Endothelial cell of umbilical vein (primary cell): Measurements from ENCODE around the gene KRT10. TPM values are rescaled to one million over a fixed set of nuclear protein-coding genes. Genes with fewer than 3 reads are reported as not detected.
A peak's percentile ranks its signal among the peaks of the same experiment; 100 is the strongest.

ENCODE experiments used
- BruUV-seq: library from RNA; stranded (reverse); fragments of 400-500 nt; replicated peaks from 2 replicates; lab custom pipeline; 2021; lab: Mats Ljungman, UMichigan
- CTCF ChIA-PET: fragments of 300-600, 350-600 bp; sonication (Branson Sonifier 250); formaldehyde crosslinking; loops from one replicate; lab custom pipeline; 2021; ENCODE audit warnings: antibody characterized with exemption, inconsistent platforms; lab: Charles Lee
- POLR2A ChIA-PET: fragments of 300-600, 350-600 bp; sonication (Branson Sonifier 250); formaldehyde crosslinking; loops from one replicate; lab custom pipeline; 2021; ENCODE audit warnings: antibody characterized with exemption, inconsistent platforms; lab: Charles Lee
- DNase-seq: peaks from one replicate; pipeline ENCODE4 v3.0.0-alpha.2; 2011; ENCODE audit warnings: low read depth, low spot score
- FAIRE-seq: peaks from 2 replicates; lab custom pipeline; 2011; peaks lifted over from hg19 to GRCh38; lab: Jason Lieb, UNC
- H2AFZ ChIP-seq: 2 replicates; pipeline ENCODE4 v1.6.0; 2012; ENCODE audit warnings: low read depth, low read length, control low read depth, inconsistent platforms
- H3K27ac ChIP-seq: 2 replicates; pipeline ENCODE4 v1.5.1; 2011; ENCODE audit warnings: low read depth, mild to moderate bottlenecking, control low read depth, low read length, moderate library complexity; ENCODE audit not compliant: insufficient read depth
- H3K27me3 ChIP-seq, 2 experiments: 2 replicates each; pipeline versions ENCODE4 v1.6.0 to v1.6.1; 2011; ENCODE audit warnings: low read length in 2 of 2, mixed read lengths in 1 of 2; ENCODE audit not compliant: control insufficient read depth in 2 of 2, insufficient read depth in 2 of 2
- H3K36me3 ChIP-seq, 2 experiments: 2 replicates in 1 of 2; 3 replicates in 1 of 2; pipeline ENCODE4 v1.5.1; 2011; ENCODE audit warnings: low read length in 2 of 2, mild to moderate bottlenecking in 1 of 2, moderate library complexity in 1 of 2; ENCODE audit not compliant: control insufficient read depth in 2 of 2, insufficient read depth in 2 of 2; ENCODE audit errors: extremely low read depth in 1 of 2
- H3K4me1 ChIP-seq: 3 replicates; pipeline ENCODE4 v1.5.1; 2011; ENCODE audit warnings: mild to moderate bottlenecking, low read length; ENCODE audit not compliant: control insufficient read depth, insufficient read depth; ENCODE audit errors: extremely low read depth
- H3K4me2 ChIP-seq: 2 replicates; pipeline ENCODE4 v1.6.1; 2011; ENCODE audit warnings: low read length, control low read depth, mixed read lengths; ENCODE audit not compliant: insufficient read depth
- H3K4me3 ChIP-seq, 3 experiments: fragments of 200-600 bp in 1 of 3; sonication (generic), shearing (Covaris generic) in 1 of 3; replicated peaks in 1 of 3; 2 replicates each; pipeline ENCODE4 v1.5.1; 2011 to 2016; ENCODE audit warnings: control low read depth in 3 of 3, low read length in 3 of 3, mild to moderate bottlenecking in 2 of 3, inconsistent platforms in 1 of 3, low read depth in 1 of 3, moderate library complexity in 1 of 3; ENCODE audit not compliant: insufficient read depth in 1 of 3
- H3K79me2 ChIP-seq: 2 replicates; pipeline ENCODE4 v1.6.0; 2012; ENCODE audit warnings: low read length, inconsistent platforms; ENCODE audit not compliant: control insufficient read depth, insufficient read depth
- H3K9ac ChIP-seq: replicated peaks from 2 replicates; pipeline ENCODE3; 2011; ENCODE audit warnings: low read length, control low read depth; ENCODE audit not compliant: insufficient read depth; ENCODE audit errors: extremely low read depth
- H3K9me1 ChIP-seq: replicated peaks from 3 replicates; pipeline ENCODE4 v1.6.0; 2011; ENCODE audit warnings: mild to moderate bottlenecking, low read length; ENCODE audit not compliant: control insufficient read depth, insufficient read depth; ENCODE audit errors: extremely low read depth
- H3K9me3 ChIP-seq: replicated peaks from 2 replicates; pipeline ENCODE4 v1.5.1; 2012; ENCODE audit warnings: low read length, inconsistent platforms; ENCODE audit not compliant: control insufficient read depth, insufficient read depth
- H4K20me1 ChIP-seq: replicated peaks from 2 replicates; pipeline ENCODE3; 2011; ENCODE audit warnings: mild to moderate bottlenecking, low read length; ENCODE audit not compliant: control insufficient read depth, insufficient read depth; ENCODE audit errors: extremely low read depth
- EZH2 ChIP-seq: IDR thresholded peaks from 2 replicates; pipeline ENCODE4 v1.6.1; 2012; ENCODE audit warnings: borderline replicate concordance, low read depth, mild to moderate bottlenecking, moderate library complexity, low read length, inconsistent platforms; ENCODE audit not compliant: severe bottlenecking
- FOS ChIP-seq: IDR thresholded peaks from 2 replicates; pipeline ENCODE4 v1.6.1; 2011; ENCODE audit warnings: mild to moderate bottlenecking, low read length, moderate library complexity, borderline replicate concordance; ENCODE audit not compliant: insufficient read depth
- GATA2 ChIP-seq: IDR thresholded peaks from 2 replicates; pipeline ENCODE4 v1.7.0; 2011; ENCODE audit warnings: low read depth, mild to moderate bottlenecking, moderate library complexity, mixed read lengths, low read length; ENCODE audit not compliant: insufficient read length, insufficient read depth
- JUN ChIP-seq: IDR thresholded peaks from 2 replicates; pipeline ENCODE4 v1.6.1; 2011; ENCODE audit warnings: borderline replicate concordance, low read depth; ENCODE audit not compliant: insufficient read length, insufficient read depth
- MYC ChIP-seq: IDR thresholded peaks from one replicate; pipeline ENCODE4 v1.6.1; 2011; ENCODE audit warnings: mild to moderate bottlenecking, low read depth, low read length
- POLR2A ChIP-seq: IDR thresholded peaks from 2 replicates; pipeline ENCODE4 v1.6.1; 2012; ENCODE audit warnings: low read depth, mild to moderate bottlenecking, control low read depth, low read length
- POLR2AphosphoS5 ChIP-seq: IDR thresholded peaks from 2 replicates; pipeline ENCODE4 v1.6.1; 2012; ENCODE audit warnings: low read depth, mild to moderate bottlenecking, control low read depth, low read length, moderate library complexity; ENCODE audit not compliant: insufficient read depth
- dilution Hi-C: fragments of 300-500 bp; cut with MboI; formaldehyde crosslinking; loops from one replicate; pipeline ENCODE4 v1.15.0; 2019; ENCODE audit warnings: low sequenced_read_pairs; ENCODE audit not compliant: extremely low pct_ligation_motif_present
- intact Hi-C: fragments of 100-400 bp; cut with micrococcal nuclease; formaldehyde crosslinking; loops from one replicate; pipeline ENCODE4 v1.10.0; 2022
- polyA plus RNA-seq, 4 experiments: library from polyadenylated mRNA; depleted of rRNA in 3 of 4; stranded (reverse) in 3 of 4; unstranded in 1 of 4; fragments of >200 nt; gene quantifications; 2 replicates each; pipeline versions ENCODE4 v1.2.1 to v1.2.3, GENCODE V29; 2011 to 2012; ENCODE audit warnings: missing spikeins in 1 of 4
- total RNA-seq: library from RNA; stranded (reverse); gene quantifications from 2 replicates; pipeline ENCODE4 v1.2.3, GENCODE V29; 2021
- TF ChIP-seq, protein P1 (sequence below), 2 donors: IDR thresholded peaks; 1 replicate in 1 of 2; 2 replicates in 1 of 2; pipeline ENCODE4 v1.5.1; 2011; ENCODE audit warnings: low read length in 2 of 2, mild to moderate bottlenecking in 2 of 2, moderate library complexity in 2 of 2, control low read depth in 1 of 2, inconsistent platforms in 1 of 2, low read depth in 1 of 2; ENCODE audit not compliant: insufficient read depth in 1 of 2; ENCODE audit errors: extremely low read depth in 1 of 2
- TF ChIP-seq, protein P2 (sequence below): IDR thresholded peaks from 2 replicates; pipeline ENCODE4 v1.6.1; 2011; ENCODE audit not compliant: insufficient read depth, insufficient read length

KRT10 gene
- total and polyA plus RNA-seq, 2 donors (not counting 3 experiments of a cell fraction or from before 2014, with no cell fraction given), result 5.1 to 55.6 TPM

DNA sequence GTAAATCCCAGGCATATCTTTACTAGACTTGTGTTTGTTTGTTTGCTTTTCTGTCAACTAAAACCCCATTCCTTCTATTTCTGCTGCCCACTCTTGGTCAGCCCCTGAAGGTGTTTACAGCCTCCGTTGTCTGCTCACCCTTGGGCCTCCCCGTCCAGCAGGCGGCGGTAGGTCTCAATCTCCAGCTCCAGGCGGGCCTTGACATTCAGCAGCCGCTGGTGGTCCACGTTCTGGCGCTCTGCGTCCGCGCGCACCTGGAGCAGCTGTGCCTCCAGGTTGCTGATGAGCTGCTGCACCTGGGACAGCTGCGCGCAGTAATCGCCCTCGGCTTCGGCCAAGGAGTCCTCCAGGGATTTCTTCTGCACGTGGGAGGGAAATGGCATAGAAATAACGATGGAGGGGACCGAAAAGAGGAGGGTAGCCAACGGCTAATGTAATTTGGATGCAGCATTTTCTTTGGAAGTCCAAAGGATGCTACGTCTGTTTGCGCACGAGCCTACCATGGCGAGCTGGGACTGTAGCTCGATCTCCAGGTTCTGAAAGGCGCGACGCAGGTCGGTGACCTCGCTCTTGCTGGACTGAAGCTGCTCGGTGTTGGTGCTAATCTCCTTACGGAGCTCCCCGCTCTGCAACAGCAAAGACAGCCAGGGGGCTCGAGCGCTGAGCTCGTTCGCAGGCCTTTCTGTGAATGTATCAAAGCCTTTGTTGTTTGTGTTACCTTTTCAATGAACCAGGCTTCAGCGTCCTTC lies 40.7 kb upstream of the KRT10 start:
- no peak overlapping the region for H3K4me2 ChIP-seq
- no peak overlapping the region for H3K27ac ChIP-seq
- CTCF ChIA-PET, result interaction anchor here (1.0 to 2.7 kb wide), 12 partner anchors 8 to 800 kb away, joined by 3 to 22 read pairs (median 4); no protein-coding TSS in a partner anchor
- peaks cover 0 to 10% of the 10 kb centered on the region in 2 experiments for H3K27me3 ChIP-seq
- H3K79me2 ChIP-seq, result no peaks in the 10 kb centered on the region
- DNase-seq, result peak; percentile 19
- no TSS peak for BruUV-seq
- no peak overlapping the region for H3K4me3 ChIP-seq
- no peak for FAIRE-seq
- no peak overlapping the region for H3K9ac ChIP-seq
- dilution Hi-C loops, result no loop called here
- H3K4me1 ChIP-seq, result no peaks in the 10 kb centered on the region
- no peaks in the 10 kb centered on the region for H4K20me1 ChIP-seq
- POLR2A ChIA-PET, result interaction anchor here (0.5 kb wide), 1 partner anchor 549 kb away, joined by 3 read pairs; no protein-coding TSS in a partner anchor
- TF ChIP-seq, protein P1, sequence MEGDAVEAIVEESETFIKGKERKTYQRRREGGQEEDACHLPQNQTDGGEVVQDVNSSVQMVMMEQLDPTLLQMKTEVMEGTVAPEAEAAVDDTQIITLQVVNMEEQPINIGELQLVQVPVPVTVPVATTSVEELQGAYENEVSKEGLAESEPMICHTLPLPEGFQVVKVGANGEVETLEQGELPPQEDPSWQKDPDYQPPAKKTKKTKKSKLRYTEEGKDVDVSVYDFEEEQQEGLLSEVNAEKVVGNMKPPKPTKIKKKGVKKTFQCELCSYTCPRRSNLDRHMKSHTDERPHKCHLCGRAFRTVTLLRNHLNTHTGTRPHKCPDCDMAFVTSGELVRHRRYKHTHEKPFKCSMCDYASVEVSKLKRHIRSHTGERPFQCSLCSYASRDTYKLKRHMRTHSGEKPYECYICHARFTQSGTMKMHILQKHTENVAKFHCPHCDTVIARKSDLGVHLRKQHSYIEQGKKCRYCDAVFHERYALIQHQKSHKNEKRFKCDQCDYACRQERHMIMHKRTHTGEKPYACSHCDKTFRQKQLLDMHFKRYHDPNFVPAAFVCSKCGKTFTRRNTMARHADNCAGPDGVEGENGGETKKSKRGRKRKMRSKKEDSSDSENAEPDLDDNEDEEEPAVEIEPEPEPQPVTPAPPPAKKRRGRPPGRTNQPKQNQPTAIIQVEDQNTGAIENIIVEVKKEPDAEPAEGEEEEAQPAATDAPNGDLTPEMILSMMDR (IDR thresholded peaks at IDR 0.05; ENCODE audit: extremely low read depth in 1 of 2, insufficient read depth in 1 of 2, low read depth in 1 of 2, low read length in 2 of 2), result peak; percentile 37 to 70
- no peak for TF ChIP-seq GATA2
- no peak for TF ChIP-seq POLR2AphosphoS5
- no peaks in the 10 kb centered on the region for H3K36me3 ChIP-seq
- H2AFZ ChIP-seq, result no peak overlapping the region
- intact Hi-C loops, result no loop called here
- H3K9me3 ChIP-seq, result no peaks in the 10 kb centered on the region
- H3K9me1 ChIP-seq, result no peaks in the 10 kb centered on the region

- Histone ChIP-seq H3K36me3 (no peaks in the 10 kb centered on the region), H3K27me3 (peaks cover 0 to 3% of the 10 kb centered on the region in 2 experiments), H3K4me2 (no peak overlapping the region), H3K4me1 (peaks cover under 1% of the 10 kb centered on the region), H3K79me2 (no peaks in the 10 kb centered on the region), H3K9ac (no peak overlapping the region), H3K27ac (no peak overlapping the region), H3K9me1 (no peaks in the 10 kb centered on the region), H3K4me3 (no peak overlapping the region), H4K20me1 (no peaks in the 10 kb centered on the region), H2AFZ (no peak overlapping the region), H3K9me3 (no peaks in the 10 kb centered on the region)
- DNase-seq (no peak), FAIRE-seq (no peak)
- TF ChIP-seq FOS (no peak), GATA2 (no peak), JUN (no peak), POLR2AphosphoS5 (no peak), EZH2 (no peak), MYC (no peak), POLR2A (no peak)
- TF ChIP-seq, protein P2, sequence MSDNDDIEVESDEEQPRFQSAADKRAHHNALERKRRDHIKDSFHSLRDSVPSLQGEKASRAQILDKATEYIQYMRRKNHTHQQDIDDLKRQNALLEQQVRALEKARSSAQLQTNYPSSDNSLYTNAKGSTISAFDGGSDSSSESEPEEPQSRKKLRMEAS, result no peak
- TF ChIP-seq, protein P1 (IDR thresholded peaks at IDR 0.05; ENCODE audit: extremely low read depth in 1 of 2, insufficient read depth in 1 of 2, low read depth in 1 of 2, low read length in 2 of 2), result no peak
- intact Hi-C loops, result no loop called here
- POLR2A ChIA-PET, result no interaction called here
- dilution Hi-C loops, result no loop called here
- CTCF ChIA-PET, result interaction anchor here (0.8 to 7.3 kb wide), 5 partner anchors 14 to 805 kb away, joined by 3 to 177 read pairs (median 10); no protein-coding TSS in a partner anchor
- no TSS peak for BruUV-seq
Measured at GRCh38 chr17:40859536-40859935, 37.1 kb upstream of the KRT10 start.
